Medulla oblongata (tissue), 1 donor: ENCODE results near the gene FILIP1.
"Not testable (repeated sequence)": the region's sequence is repeated elsewhere in the genome, so short reads cannot be mapped to it uniquely, and the experiment has no call there.

Experiments used
- DNase-seq: peaks from one replicate; pipeline ENCODE4 v3.0.0-alpha.2; 2015; ENCODE audit errors: extremely low spot score

Gene FILIP1

GRCh38 chr6:75419980-75420379 is 73.6 kb downstream of the FILIP1 start:
- DNase-seq, result no peak

- DNase-seq, result no peak
Observed at GRCh38 chr6:75419416-75419815, 74.2 kb downstream of the FILIP1 start.

GRCh38 chr6:75418233-75418632 is 75.4 kb downstream of the FILIP1 start:
- DNase-seq, result no peak

GRCh38 chr6:75416443-75416842 is 77.2 kb downstream of the FILIP1 start:
- no peak for DNase-seq

GRCh38 chr6:75415804-75416203 is 77.8 kb downstream of the FILIP1 start:
- no peak for DNase-seq

GRCh38 chr6:75414445-75415021 is 79.1 kb downstream of the FILIP1 start:
- DNase-seq, result no peak

- DNase-seq, result no peak
Observed at GRCh38 chr6:75412969-75413662, 80.5 kb downstream of the FILIP1 start.

GRCh38 chr6:75410564-75410963 is 83.0 kb downstream of the FILIP1 start:
- DNase-seq, result not testable (repeated sequence)

- no peak for DNase-seq
Observed at GRCh38 chr6:75409928-75410327, 83.7 kb downstream of the FILIP1 start.

GRCh38 chr6:75409286-75409685 is 84.3 kb downstream of the FILIP1 start:
- DNase-seq, result no peak

GRCh38 chr6:75403563-75404080 is 90.0 kb downstream of the FILIP1 start:
- DNase-seq, result no peak

GRCh38 chr6:75402296-75402695 is 91.3 kb downstream of the FILIP1 start:
- DNase-seq, result no peak

GRCh38 chr6:75397656-75398465 is 95.7 kb downstream of the FILIP1 start:
- DNase-seq, result no peak

GRCh38 chr6:75397171-75397570 is 96.4 kb downstream of the FILIP1 start:
- no peak for DNase-seq

GRCh38 chr6:75396005-75396800 is 97.4 kb downstream of the FILIP1 start:
- DNase-seq, result no peak

- no peak for DNase-seq
Observed at GRCh38 chr6:75393806-75394205, 99.8 kb downstream of the FILIP1 start.

GRCh38 chr6:75391276-75391675 is 102.3 kb downstream of the FILIP1 start:
- DNase-seq, result no peak

GRCh38 chr6:75386050-75386770 is 107.4 kb downstream of the FILIP1 start:
- no peak for DNase-seq

GRCh38 chr6:75384116-75384515 is 109.5 kb downstream of the FILIP1 start:
- DNase-seq, result no peak

- DNase-seq, result no peak
Observed at GRCh38 chr6:75382634-75382900, 111.0 kb downstream of the FILIP1 start.

- no peak for DNase-seq
Observed at GRCh38 chr6:75381877-75382633, 111.5 kb downstream of the FILIP1 start.
